Measurements from ENCODE around the gene ATP1B1. TPM values are rescaled to one million over a fixed set of nuclear protein-coding genes. Genes with fewer than 3 reads are reported as not detected.

Gene ATP1B1
- total and polyA plus RNA-seq, 8 donors = 93.4 to 213 (median 166) TPM

- no peaks in the 10 kb centered on the region for H3K27me3 ChIP-seq
- ATAC-seq (no peak), FAIRE-seq (no peak), DNase-seq (no peak)
- 86 to 91% methylated on average over 4 of the region's 4 CpGs for WGBS, 2 donors
- intact Hi-C loops (cut with DNase I) = no loop called here
- peak overlapping the region in 3 of 4 donors; percentile 6 to 30 (median 29) for H3K27ac ChIP-seq
- H3K9me3 ChIP-seq = no peaks in the 10 kb centered on the region
- no peak for TF ChIP-seq CTCF (IDR thresholded peaks at IDR 0.05)
- no peaks in the 10 kb centered on the region for H3K36me3 ChIP-seq
- H3K4me1 ChIP-seq = peaks cover 9 to 18% (median 9%) of the 10 kb centered on the region in 3 donors
- no peak overlapping the region for H3K4me3 ChIP-seq
Measured at GRCh38 chr1:169087876-169088275, 18.6 kb upstream of the ATP1B1 start.

GRCh38 chr1:169089776-169090175, 16.7 kb upstream of the ATP1B1 start:
- no peak for ATAC-seq
- intact Hi-C loops (cut with DNase I) = no loop called here
- no peak overlapping the region for H3K27ac ChIP-seq
- 68 to 73% methylated on average over 2 of the region's 2 CpGs for WGBS, 2 donors
- no peak overlapping the region for H3K4me3 ChIP-seq
- H3K27me3 ChIP-seq = no peaks in the 10 kb centered on the region
- FAIRE-seq = no peak
- no peak for DNase-seq
- H3K4me1 ChIP-seq = peaks cover 9 to 18% (median 9%) of the 10 kb centered on the region in 3 donors
- no peaks in the 10 kb centered on the region for H3K9me3 ChIP-seq
- no peaks in the 10 kb centered on the region for H3K36me3 ChIP-seq
- no peak for TF ChIP-seq CTCF (IDR thresholded peaks at IDR 0.05)

GRCh38 chr1:169090308-169090899, 16.1 kb upstream of the ATP1B1 start:
- TF ChIP-seq CTCF (IDR thresholded peaks at IDR 0.05) = no peak
- Histone ChIP-seq H3K27me3 (no peaks in the 10 kb centered on the region), H3K9me3 (no peaks in the 10 kb centered on the region), H3K27ac (no peak overlapping the region), H3K4me1 (peaks cover 9 to 18% (median 9%) of the 10 kb centered on the region in 3 donors), H3K36me3 (no peaks in the 10 kb centered on the region), H3K4me3 (no peak overlapping the region)
- FAIRE-seq (no peak), ATAC-seq (no peak), DNase-seq (no peak)
- intact Hi-C loops (cut with DNase I) = no loop called here
- WGBS, 2 donors = 66 to 73% methylated on average over 4 of the region's 4 CpGs

GRCh38 chr1:169090900-169091311, 15.6 kb upstream of the ATP1B1 start:
- Histone ChIP-seq H3K4me3 (no peak overlapping the region), H3K27me3 (no peaks in the 10 kb centered on the region), H3K4me1 (peaks cover 9 to 18% (median 9%) of the 10 kb centered on the region in 3 donors), H3K27ac (no peak overlapping the region), H3K36me3 (no peaks in the 10 kb centered on the region), H3K9me3 (no peaks in the 10 kb centered on the region)
- 74 to 75% methylated on average over 4 of the region's 4 CpGs for WGBS, 2 donors
- ATAC-seq (no peak), FAIRE-seq (no peak), DNase-seq (no peak)
- no peak for TF ChIP-seq CTCF (IDR thresholded peaks at IDR 0.05)
- intact Hi-C loops (cut with DNase I) = no loop called here

GRCh38 chr1:169091480-169091941, 15.0 kb upstream of the ATP1B1 start:
- H3K27ac ChIP-seq = no peak overlapping the region
- H3K36me3 ChIP-seq = no peaks in the 10 kb centered on the region
- TF ChIP-seq CTCF (IDR thresholded peaks at IDR 0.05) = no peak
- intact Hi-C loops (cut with DNase I) = no loop called here
- WGBS, 2 donors = 80 to 86% methylated on average over 4 of the region's 4 CpGs
- FAIRE-seq = no peak
- ATAC-seq = no peak
- H3K9me3 ChIP-seq = no peaks in the 10 kb centered on the region
- no peak overlapping the region for H3K4me3 ChIP-seq
- H3K27me3 ChIP-seq = no peaks in the 10 kb centered on the region
- peaks cover 9 to 15% (median 9%) of the 10 kb centered on the region in 3 donors for H3K4me1 ChIP-seq
- DNase-seq = no peak

All from pancreas (tissue), 10 donors.